Neural progenitor cell (in vitro differentiated cells): ENCODE data around the gene JMJD8.

Experiments
- CTCF ChIP-seq: fragments of 200-600 bp; sonication (generic); IDR thresholded peaks from 2 replicates; pipeline ENCODE4 v1.5.1; 2017; ENCODE audit warnings: antibody characterized with exemption, mild to moderate bottlenecking
- EZH2 ChIP-seq: fragments of 200-600 bp; sonication (generic); IDR thresholded peaks from 2 replicates; pipeline ENCODE4 v1.6.1; 2017; ENCODE audit warnings: antibody characterized with exemption, mild to moderate bottlenecking, moderate library complexity
- EZH2phosphoT487 ChIP-seq: fragments of 200-600 bp; sonication (generic); IDR thresholded peaks from 2 replicates; pipeline ENCODE4 v1.6.1; 2017; ENCODE audit warnings: antibody characterized with exemption

GRCh38 chr16:689175-689897 is 5.2 kb upstream of the JMJD8 start:
- TF ChIP-seq CTCF, result no peak
- no peak for TF ChIP-seq EZH2phosphoT487
- no peak for TF ChIP-seq EZH2
